Suprapubic skin (tissue), 4 donors: Measurements from ENCODE around the gene WDR1. TPM values are rescaled to one million over a fixed set of nuclear protein-coding genes. Genes with fewer than 3 reads are reported as not detected.

ENCODE experiments used
- DNase-seq, 2 donors: peaks; one replicate each; pipeline ENCODE4 v3.0.0-alpha.2; 2019; ENCODE audit warnings: low spot score in 2 of 2
- H3K27ac ChIP-seq: fragments of 200-600 bp; sonication (generic); one replicate; pipeline ENCODE4 v1.5.1; 2019
- H3K27me3 ChIP-seq: fragments of 200-600 bp; sonication (generic); one replicate; pipeline ENCODE4 v1.5.1; 2019
- H3K36me3 ChIP-seq: fragments of 200-600 bp; sonication (generic); one replicate; pipeline ENCODE4 v1.5.1; 2019
- H3K4me1 ChIP-seq: fragments of 200-600 bp; sonication (generic); one replicate; pipeline ENCODE4 v1.5.1; 2019
- H3K4me3 ChIP-seq: fragments of 200-600 bp; sonication (generic); one replicate; pipeline ENCODE4 v1.5.1; 2019; ENCODE audit warnings: mild to moderate bottlenecking
- H3K9me3 ChIP-seq: fragments of 200-600 bp; sonication (generic); one replicate; pipeline ENCODE4 v1.5.1; 2019
- CTCF ChIP-seq, 2 donors: fragments of 200-600 bp in 1 of 2; fragments of 450-650 bp in 1 of 2; sonication (generic) in 1 of 2; IDR thresholded peaks; one replicate each; pipeline ENCODE4 v1.5.1; 2016 to 2019; ENCODE audit warnings: antibody characterized with exemption in 2 of 2, mild to moderate bottlenecking in 1 of 2, moderate library complexity in 1 of 2
- EP300 ChIP-seq: sonication (generic); formaldehyde crosslinking; IDR thresholded peaks from one replicate; pipeline ENCODE4 v1.6.1; 2017; ENCODE audit warnings: antibody characterized with exemption
- POLR2A ChIP-seq, 2 donors: fragments of 450-650 bp; IDR thresholded peaks; one replicate each; pipeline ENCODE4 v1.6.1; 2017; ENCODE audit warnings: antibody characterized with exemption in 2 of 2, mild to moderate bottlenecking in 2 of 2, moderate library complexity in 2 of 2
- POLR2AphosphoS5 ChIP-seq, 3 donors: sonication (generic); formaldehyde crosslinking; IDR thresholded peaks; one replicate each; pipeline ENCODE4 v1.6.1; 2017; ENCODE audit warnings: antibody characterized with exemption in 3 of 3
- WGBS: methylation state at CpG from one replicate; pipeline ENCODE4 v1.1.5; 2018; 5-methylcytosine and 5-hydroxymethylcytosine counted together
- total RNA-seq, 4 donors: library from RNA; depleted of rRNA; stranded (reverse); fragments of >200 nt; gene quantifications; one replicate each; pipeline ENCODE4 v1.1.0, GENCODE V29; 2016

Gene WDR1
- total RNA-seq, 4 donors from 2014 or later, result 113 to 126 (median 117) TPM

- WGBS, result 75% methylated on average over 15 of the region's 15 CpGs
- TF ChIP-seq POLR2AphosphoS5 (IDR thresholded peaks at IDR 0.05), result no peak
- Histone ChIP-seq H3K27ac (no peak overlapping the region), H3K36me3 (peaks cover 100% of the 10 kb centered on the region), H3K27me3 (no peaks in the 10 kb centered on the region), H3K4me1 (no peaks in the 10 kb centered on the region), H3K9me3 (no peaks in the 10 kb centered on the region), H3K4me3 (no peak overlapping the region)
- peak in 1 of 2 donors; percentile 61 for DNase-seq
These were observed 37.3 kb downstream of the WDR1 start for GRCh38 chr4:10079256-10079655.

DNA sequence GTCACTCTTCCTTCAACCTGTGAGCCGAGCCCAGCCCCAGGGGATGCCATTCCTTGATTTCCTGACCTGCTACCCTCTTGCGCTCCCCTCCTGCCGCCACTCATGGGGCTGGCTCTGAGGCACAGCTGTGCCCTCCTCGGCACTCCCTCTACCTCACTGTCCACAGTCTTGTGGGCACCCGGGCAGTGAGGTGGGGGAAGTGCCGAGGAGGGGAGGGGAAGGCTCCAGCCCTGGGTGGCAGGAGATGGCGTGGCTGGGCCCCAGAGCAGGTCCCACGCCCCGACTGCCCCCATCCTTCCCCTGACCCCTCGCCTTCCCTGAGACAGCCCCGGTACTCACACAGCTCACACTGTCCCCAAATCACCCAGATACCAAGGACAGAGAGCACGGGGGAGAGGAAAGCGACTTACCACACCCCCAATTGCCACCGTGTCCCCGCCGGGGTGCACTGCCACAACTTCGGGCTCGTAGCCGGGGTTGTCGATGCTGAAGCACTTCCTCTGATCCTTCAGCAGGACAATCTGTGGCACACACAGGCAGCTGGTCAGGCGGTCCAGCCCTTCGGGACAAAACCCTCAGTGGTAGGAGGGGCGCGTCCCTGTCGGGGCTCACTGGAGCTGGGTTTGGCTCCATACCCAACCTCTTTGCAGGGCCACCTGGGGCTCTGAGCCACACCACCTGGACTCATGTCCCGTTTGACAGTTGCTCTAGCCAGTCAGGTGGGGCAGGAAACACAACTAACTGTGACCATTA, 37.9 kb downstream of the WDR1 start:
- DNase-seq, result no peak
- Histone ChIP-seq H3K27me3 (no peaks in the 10 kb centered on the region), H3K4me1 (no peaks in the 10 kb centered on the region), H3K4me3 (no peak overlapping the region), H3K36me3 (peaks cover 100% of the 10 kb centered on the region), H3K27ac (no peak overlapping the region), H3K9me3 (no peaks in the 10 kb centered on the region)
- WGBS, result 73% methylated on average over 10 of the region's 26 CpGs
- no peak for TF ChIP-seq POLR2AphosphoS5 (IDR thresholded peaks at IDR 0.05)
- TF ChIP-seq CTCF (IDR thresholded peaks at IDR 0.05), result no peak
- no peak for TF ChIP-seq EP300
- no peak for TF ChIP-seq POLR2A (IDR thresholded peaks at IDR 0.05)

- Histone ChIP-seq H3K4me1 (no peaks in the 10 kb centered on the region), H3K27me3 (no peaks in the 10 kb centered on the region), H3K36me3 (peaks cover 97% of the 10 kb centered on the region), H3K27ac (no peak overlapping the region), H3K9me3 (no peaks in the 10 kb centered on the region), H3K4me3 (no peak overlapping the region)
- no peak for DNase-seq
- TF ChIP-seq EP300 (no peak), POLR2A (IDR thresholded peaks at IDR 0.05) (no peak), CTCF (IDR thresholded peaks at IDR 0.05) (no peak), POLR2AphosphoS5 (IDR thresholded peaks at IDR 0.05) (no peak)
- 82% methylated on average over 23 of the region's 38 CpGs for WGBS
These were observed 38.9 kb downstream of the WDR1 start for GRCh38 chr4:10077483-10078335.

DNA sequence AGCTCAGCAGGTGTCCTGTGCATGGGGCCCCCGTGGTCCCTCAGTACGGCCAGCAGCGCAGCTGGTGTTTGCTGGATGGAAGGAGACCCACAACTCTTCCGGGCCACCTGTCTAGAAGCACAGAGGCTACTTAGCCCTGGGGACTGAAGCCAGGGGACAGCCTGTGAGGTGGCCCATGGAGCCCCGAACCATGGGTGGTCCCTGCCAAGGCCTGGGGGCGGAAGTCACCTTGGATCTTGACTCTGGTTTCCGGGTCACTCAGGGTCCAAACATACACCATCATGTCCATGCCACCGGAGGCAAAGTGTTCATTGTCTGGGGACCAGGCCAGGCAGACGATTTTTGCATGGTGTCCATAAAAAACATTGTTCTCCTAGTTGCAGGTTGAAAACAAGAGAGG, 39.5 kb downstream of the WDR1 start:
- TF ChIP-seq POLR2A (IDR thresholded peaks at IDR 0.05), result no peak
- H3K27ac ChIP-seq, result no peak overlapping the region
- 91% methylated on average over 5 of the region's 9 CpGs for WGBS
- H3K27me3 ChIP-seq, result no peaks in the 10 kb centered on the region
- H3K4me1 ChIP-seq, result no peaks in the 10 kb centered on the region
- peaks cover 96% of the 10 kb centered on the region for H3K36me3 ChIP-seq
- no peak overlapping the region for H3K4me3 ChIP-seq
- no peak for DNase-seq
- no peaks in the 10 kb centered on the region for H3K9me3 ChIP-seq

- TF ChIP-seq EP300, result no peak
- TF ChIP-seq POLR2AphosphoS5 (IDR thresholded peaks at IDR 0.05), result no peak
- no peak for TF ChIP-seq CTCF (IDR thresholded peaks at IDR 0.05)
- TF ChIP-seq POLR2A (IDR thresholded peaks at IDR 0.05), result no peak
- Histone ChIP-seq H3K4me3 (no peak overlapping the region), H3K27ac (no peak overlapping the region), H3K27me3 (no peaks in the 10 kb centered on the region), H3K36me3 (peaks cover 85% of the 10 kb centered on the region), H3K4me1 (no peaks in the 10 kb centered on the region), H3K9me3 (no peaks in the 10 kb centered on the region)
- 78% methylated on average over 10 of the region's 11 CpGs for WGBS
- DNase-seq, result no peak
These were observed 40.6 kb downstream of the WDR1 start for GRCh38 chr4:10075953-10076391.

- H3K36me3 ChIP-seq, result peaks cover 78% of the 10 kb centered on the region
- no peaks in the 10 kb centered on the region for H3K9me3 ChIP-seq
- no peak for DNase-seq
- no peak overlapping the region for H3K27ac ChIP-seq
- no peak overlapping the region for H3K4me3 ChIP-seq
- no peaks in the 10 kb centered on the region for H3K27me3 ChIP-seq
- 83% methylated on average over 12 of the region's 20 CpGs for WGBS
- TF ChIP-seq POLR2AphosphoS5 (IDR thresholded peaks at IDR 0.05) (no peak), POLR2A (IDR thresholded peaks at IDR 0.05) (no peak)
- no peaks in the 10 kb centered on the region for H3K4me1 ChIP-seq
These were observed 41.3 kb downstream of the WDR1 start for GRCh38 chr4:10075158-10075863.
